Measurements from ENCODE around the gene NEMF.
"Not testable (repeated sequence)": the region's sequence is repeated elsewhere in the genome, so short reads cannot be mapped to it uniquely, and the experiment has no call there.

Gene NEMF

DNA sequence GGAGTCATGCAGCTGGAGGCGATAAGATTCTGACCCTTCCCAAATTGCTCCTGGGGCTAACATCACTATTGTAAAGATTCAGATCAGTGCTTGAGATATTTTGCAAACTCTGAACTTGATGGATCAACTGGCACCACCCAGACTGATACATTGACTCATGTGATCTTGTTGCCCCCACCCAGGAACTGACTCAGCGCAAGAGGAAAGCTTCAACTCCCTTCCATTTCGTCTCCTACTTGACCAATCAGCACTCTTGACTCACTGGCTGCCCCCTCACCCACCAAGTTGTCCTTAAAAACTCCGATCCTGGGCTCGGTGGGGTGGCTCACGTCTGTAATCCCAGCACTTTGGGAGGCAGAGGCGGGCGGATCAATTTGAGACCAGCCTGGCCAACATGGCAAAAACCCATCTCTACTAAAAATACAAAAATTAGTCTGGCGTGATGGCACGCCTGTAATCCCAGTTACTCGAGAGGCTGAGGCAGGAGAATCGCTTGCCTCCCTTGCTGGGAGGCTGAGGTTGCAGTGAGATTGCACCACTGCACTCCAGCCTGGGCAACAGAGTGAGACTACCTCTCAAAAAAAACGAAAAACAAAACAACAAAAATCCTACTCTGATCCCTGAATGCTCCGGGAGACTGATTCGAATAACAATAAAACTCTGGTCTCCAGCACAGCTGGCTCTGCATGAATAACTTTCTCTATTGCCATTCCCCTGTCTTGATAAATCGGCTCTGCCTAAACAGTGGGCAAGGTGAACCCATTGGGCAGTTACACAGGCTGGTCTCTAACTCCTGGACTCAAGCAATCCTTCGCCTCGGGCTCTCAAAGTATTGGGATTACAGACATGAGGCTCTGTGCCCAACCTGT, 30.5 kb upstream of the NEMF start:
- TF ChIP-seq, protein P1, sequence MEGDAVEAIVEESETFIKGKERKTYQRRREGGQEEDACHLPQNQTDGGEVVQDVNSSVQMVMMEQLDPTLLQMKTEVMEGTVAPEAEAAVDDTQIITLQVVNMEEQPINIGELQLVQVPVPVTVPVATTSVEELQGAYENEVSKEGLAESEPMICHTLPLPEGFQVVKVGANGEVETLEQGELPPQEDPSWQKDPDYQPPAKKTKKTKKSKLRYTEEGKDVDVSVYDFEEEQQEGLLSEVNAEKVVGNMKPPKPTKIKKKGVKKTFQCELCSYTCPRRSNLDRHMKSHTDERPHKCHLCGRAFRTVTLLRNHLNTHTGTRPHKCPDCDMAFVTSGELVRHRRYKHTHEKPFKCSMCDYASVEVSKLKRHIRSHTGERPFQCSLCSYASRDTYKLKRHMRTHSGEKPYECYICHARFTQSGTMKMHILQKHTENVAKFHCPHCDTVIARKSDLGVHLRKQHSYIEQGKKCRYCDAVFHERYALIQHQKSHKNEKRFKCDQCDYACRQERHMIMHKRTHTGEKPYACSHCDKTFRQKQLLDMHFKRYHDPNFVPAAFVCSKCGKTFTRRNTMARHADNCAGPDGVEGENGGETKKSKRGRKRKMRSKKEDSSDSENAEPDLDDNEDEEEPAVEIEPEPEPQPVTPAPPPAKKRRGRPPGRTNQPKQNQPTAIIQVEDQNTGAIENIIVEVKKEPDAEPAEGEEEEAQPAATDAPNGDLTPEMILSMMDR (IDR thresholded peaks at IDR 0.05), result no peak
- no peak for TF ChIP-seq ZFX (IDR thresholded peaks at IDR 0.05; ENCODE audit: borderline replicate concordance)
- H3K27ac ChIP-seq, result no peak overlapping the region

DNA sequence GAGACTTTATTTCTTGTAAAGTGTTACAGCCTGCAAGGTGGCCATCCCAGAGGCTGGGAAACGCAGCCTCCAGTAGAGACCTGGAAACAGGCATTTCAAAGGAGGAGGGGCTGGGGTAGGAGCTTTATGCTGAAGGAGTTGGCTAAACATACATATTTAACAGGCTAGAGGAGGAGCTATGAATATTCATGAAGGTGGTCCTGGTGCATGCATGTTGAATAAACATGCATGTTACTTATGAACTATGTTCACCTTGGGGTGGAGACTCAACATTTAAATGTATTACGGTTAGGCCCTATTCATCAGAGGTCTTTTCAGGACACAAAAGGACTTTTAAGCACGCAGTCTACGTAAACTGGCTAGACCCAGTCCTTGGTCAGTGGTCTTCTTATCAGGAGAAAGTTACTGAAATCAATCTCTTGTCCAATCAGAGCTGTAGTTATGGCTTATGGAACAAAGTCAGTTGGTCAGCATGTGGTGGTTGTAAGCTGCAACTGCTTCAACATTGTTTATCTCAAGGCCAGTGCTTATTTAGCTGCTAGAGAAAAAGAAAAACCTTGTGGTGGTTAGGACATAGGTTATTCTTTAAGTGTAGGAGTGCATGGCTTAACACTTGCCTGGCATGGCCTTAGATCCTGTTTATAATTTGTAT, 28.9 kb upstream of the NEMF start:
- H3K27ac ChIP-seq, result no peak overlapping the region
- no peak for TF ChIP-seq ZFX (IDR thresholded peaks at IDR 0.05; ENCODE audit: borderline replicate concordance)
- TF ChIP-seq, protein P1 (IDR thresholded peaks at IDR 0.05), result no peak

DNA sequence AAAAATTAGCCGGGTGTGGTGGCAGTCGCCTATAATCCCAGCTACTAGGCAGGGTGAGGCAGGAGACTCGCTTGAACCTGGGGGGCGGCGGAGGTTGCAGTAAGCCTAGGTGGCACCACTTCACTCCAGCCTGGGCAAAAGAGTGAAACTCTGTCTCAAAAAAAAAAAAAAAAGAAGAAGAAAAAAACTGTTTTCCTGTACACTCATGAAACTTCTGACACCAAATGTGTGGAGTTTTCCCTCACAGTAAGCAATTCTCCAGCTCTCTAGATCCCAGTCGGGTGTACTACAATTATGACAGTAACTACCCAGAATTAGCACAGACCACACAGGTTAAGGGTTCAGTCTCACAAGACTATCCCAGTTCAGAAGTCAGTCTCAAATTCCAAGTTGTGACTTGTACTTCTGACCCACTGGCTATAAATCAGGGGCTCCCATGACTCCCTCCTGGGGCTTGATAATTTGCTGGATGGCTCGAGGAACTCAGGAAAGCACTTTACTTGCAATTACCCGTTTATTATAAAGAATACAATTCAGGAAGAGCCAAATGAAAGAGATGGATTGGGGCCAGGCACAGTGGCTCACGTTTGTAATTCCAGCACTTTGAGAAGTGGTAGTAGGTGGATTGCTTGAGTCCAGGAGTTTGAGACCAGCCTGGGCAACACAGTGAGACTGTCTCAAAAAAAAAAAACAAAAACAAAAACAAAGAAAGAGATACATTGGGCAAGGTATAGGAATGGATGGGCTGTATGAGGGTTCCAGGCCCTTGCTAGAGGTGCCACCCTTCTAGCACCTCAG, 27.9 kb upstream of the NEMF start:
- TF ChIP-seq, protein P1 (IDR thresholded peaks at IDR 0.05), result no peak
- no peak for TF ChIP-seq ZFX (IDR thresholded peaks at IDR 0.05; ENCODE audit: borderline replicate concordance)
- H3K27ac ChIP-seq, result no peak overlapping the region

DNA sequence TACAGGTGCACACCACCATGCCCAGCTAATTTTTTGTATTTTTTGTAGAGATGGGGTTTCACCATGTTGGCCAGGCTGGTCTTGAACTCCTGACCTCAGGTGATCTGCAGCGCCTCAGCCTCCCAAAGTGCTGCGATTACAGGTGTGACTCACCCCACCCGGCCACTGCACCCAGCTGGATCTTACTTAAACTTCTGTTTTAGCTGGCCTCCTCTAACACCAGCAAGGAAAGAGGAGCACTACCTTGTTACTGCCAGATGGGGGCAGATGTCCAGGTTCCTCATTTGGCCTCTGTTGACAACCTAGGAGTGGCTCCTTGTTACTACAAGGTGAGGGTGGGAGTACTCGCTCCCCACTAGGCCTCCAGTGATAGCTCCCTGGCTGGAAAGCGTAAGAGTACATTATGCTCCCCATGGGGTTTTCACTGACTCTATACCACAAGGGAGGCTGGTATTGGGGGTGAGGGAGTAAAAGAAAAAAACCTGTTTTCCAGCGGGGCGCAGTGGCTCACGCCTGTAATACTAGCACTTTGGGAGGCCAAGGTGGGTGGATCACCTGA, 27.1 kb upstream of the NEMF start:
- TF ChIP-seq, protein P1 (IDR thresholded peaks at IDR 0.05), result peak; percentile 84
- no peak for TF ChIP-seq ZFX (IDR thresholded peaks at IDR 0.05; ENCODE audit: borderline replicate concordance)
- no peak overlapping the region for H3K27ac ChIP-seq

DNA sequence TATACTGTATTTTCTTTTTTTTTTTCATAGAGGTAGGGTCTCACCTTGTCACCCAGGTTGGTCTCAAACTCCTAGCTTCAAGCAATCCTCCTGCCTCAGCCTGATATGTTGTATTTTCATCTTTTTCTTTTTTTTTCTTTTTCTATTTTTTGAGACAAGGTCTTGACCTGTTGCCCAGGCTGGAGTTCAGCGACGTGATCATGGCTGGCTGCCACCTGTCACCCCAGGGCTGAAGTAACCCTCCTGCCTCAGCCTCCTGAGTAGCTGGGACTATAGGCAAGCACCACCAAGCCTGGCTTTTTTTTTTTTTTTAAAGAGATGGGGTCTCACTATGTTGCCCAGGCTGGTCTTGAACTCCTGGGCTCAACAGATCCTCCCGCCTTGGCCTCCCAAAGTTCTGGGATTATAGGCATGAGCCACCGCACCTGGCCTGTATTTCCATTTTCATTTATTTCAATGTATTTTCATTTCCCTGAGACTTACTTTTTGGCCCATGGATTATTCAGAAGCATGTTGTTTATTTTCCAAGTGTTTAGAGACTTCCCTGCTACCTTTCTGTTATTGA, 24.1 kb upstream of the NEMF start:
- no peak for TF ChIP-seq ZFX (IDR thresholded peaks at IDR 0.05; ENCODE audit: borderline replicate concordance)
- TF ChIP-seq, protein P1 (IDR thresholded peaks at IDR 0.05), result no peak

DNA sequence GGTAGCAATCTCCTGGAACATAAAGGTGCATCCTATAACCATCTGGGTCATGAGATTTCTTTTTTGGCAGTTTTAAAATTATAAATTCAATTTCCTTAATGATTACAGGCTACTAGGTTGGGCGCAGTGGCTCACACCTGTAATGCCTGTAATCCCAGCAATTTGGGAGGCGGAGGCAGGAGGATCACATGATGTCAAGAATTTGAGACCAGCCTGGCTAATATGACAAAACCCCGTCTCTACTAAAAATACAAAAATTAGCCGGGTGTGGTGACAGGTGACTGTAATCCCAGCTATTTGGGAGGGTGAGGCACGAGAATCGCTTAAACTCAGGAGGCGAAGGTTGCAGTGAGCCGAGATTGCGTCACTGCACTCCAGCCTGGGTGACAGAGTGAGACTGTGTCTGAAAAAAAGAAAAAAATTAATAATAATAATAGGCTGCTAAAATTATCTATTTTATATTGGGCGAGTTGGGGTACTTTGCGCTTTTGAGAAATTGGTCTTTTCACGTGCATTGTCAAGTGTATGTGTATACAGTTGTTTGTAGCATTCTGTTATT, 23.1 kb upstream of the NEMF start:
- no peak for TF ChIP-seq ZFX (IDR thresholded peaks at IDR 0.05; ENCODE audit: borderline replicate concordance)
- TF ChIP-seq, protein P1 (IDR thresholded peaks at IDR 0.05), result no peak
- no peak overlapping the region for H3K27ac ChIP-seq

More for the DNA sequence above, 24.1 kb upstream of the NEMF start:
- H3K27ac ChIP-seq, result no peak overlapping the region

DNA sequence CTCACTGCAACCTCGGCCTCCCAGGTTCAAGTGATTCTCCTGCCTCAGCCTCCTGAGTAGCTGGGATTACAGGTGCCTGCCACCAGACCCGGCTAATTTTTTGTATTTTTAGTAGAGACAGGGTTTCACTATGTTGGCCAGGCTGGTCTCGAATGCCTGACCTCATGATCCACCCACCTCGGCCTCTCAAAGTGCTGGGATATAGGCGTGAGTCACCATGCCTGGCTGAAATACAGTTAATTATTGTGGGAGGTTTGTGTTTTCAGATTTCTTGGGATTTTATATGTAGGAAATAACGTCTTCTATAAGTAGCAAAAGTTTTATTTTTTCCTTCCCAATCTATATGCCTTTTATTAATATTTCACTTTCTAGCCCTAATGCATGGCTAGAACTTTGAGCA, 21.0 kb upstream of the NEMF start:
- H3K27ac ChIP-seq, result not testable (repeated sequence)
